Right lobe of liver (tissue), 4 donors: ENCODE data around the gene LECT2.

Experiments
- CTCF ChIP-seq, 4 donors: fragments of 200-600 bp in 3 of 4; fragments of 450-650 bp in 1 of 4; IDR thresholded peaks; one replicate each; pipeline versions ENCODE4 v1.5.1 to v1.8.0; 2016 to 2022; ENCODE audit warnings: antibody characterized with exemption in 4 of 4, mild to moderate bottlenecking in 2 of 4
- POLR2A ChIP-seq: fragments of 450-650 bp; IDR thresholded peaks from one replicate; pipeline ENCODE4 v1.6.1; 2017; ENCODE audit warnings: antibody characterized with exemption, mild to moderate bottlenecking
- donor health status: DM: no; HTN: no; CAD: no.
- donor health status: DM: no; HTN: no; CAD: no.
- donor health status: DM: no; HTN: yes; CAD: no.

- no peak for TF ChIP-seq CTCF (IDR thresholded peaks at IDR 0.05)
- TF ChIP-seq POLR2A = no peak
Observed at GRCh38 chr5:135901633-135902032, 53.1 kb downstream of the LECT2 start.
